ENCODE data around the gene MYPN.
"Not testable (repeated sequence)": the region's sequence is repeated elsewhere in the genome, so short reads cannot be mapped to it uniquely, and the experiment has no call there.

The MYPN gene

GRCh38 chr10:68237173-68237572 lies 127.9 kb downstream of the MYPN start:
- intact Hi-C loops (cut with DNase I; ENCODE audit: low total_unique reads): no loop called here
- Histone ChIP-seq H3K9me3 (no peaks in the 10 kb centered on the region), H3K27me3 (no peaks in the 10 kb centered on the region), H3K27ac (no peak overlapping the region), H3K4me1 (peaks cover 0 to under 1% (median 0%) of the 10 kb centered on the region in 4 donors), H3K36me3 (no peaks in the 10 kb centered on the region), H3K4me3 (no peak overlapping the region)
- TF ChIP-seq CTCF (IDR thresholded peaks at IDR 0.05): no peak
- no peak for DNase-seq

- no peak for DNase-seq
- no peak for TF ChIP-seq CTCF (IDR thresholded peaks at IDR 0.05)
- intact Hi-C loops (cut with DNase I; ENCODE audit: low total_unique reads): no loop called here
Observed at GRCh38 chr10:68238371-68238770, 129.1 kb downstream of the MYPN start.

GRCh38 chr10:68239069-68239468 lies 129.8 kb downstream of the MYPN start:
- H3K9me3 ChIP-seq: no peaks in the 10 kb centered on the region
- H3K36me3 ChIP-seq: no peaks in the 10 kb centered on the region
- no peak for TF ChIP-seq CTCF (IDR thresholded peaks at IDR 0.05)
- intact Hi-C loops (cut with DNase I; ENCODE audit: low total_unique reads): no loop called here
- H3K27ac ChIP-seq: no peak overlapping the region
- H3K27me3 ChIP-seq: no peaks in the 10 kb centered on the region
- H3K4me3 ChIP-seq: no peak overlapping the region
- DNase-seq: no peak
- H3K4me1 ChIP-seq: no peaks in the 10 kb centered on the region

More at GRCh38 chr10:68238371-68238770, 129.1 kb downstream of the MYPN start:
- no peak overlapping the region for H3K27ac ChIP-seq
- no peaks in the 10 kb centered on the region for H3K9me3 ChIP-seq
- no peaks in the 10 kb centered on the region for H3K27me3 ChIP-seq
- no peak overlapping the region for H3K4me3 ChIP-seq
- no peaks in the 10 kb centered on the region for H3K36me3 ChIP-seq
- H3K4me1 ChIP-seq: no peaks in the 10 kb centered on the region

GRCh38 chr10:68239596-68240150 lies 130.4 kb downstream of the MYPN start:
- no peak for DNase-seq
- TF ChIP-seq CTCF (IDR thresholded peaks at IDR 0.05): no peak
- Histone ChIP-seq H3K36me3 (no peaks in the 10 kb centered on the region), H3K9me3 (no peaks in the 10 kb centered on the region), H3K27ac (no peak overlapping the region), H3K4me3 (no peak overlapping the region), H3K27me3 (no peaks in the 10 kb centered on the region), H3K4me1 (no peaks in the 10 kb centered on the region)
- intact Hi-C loops (cut with DNase I; ENCODE audit: low total_unique reads): no loop called here

- Histone ChIP-seq H3K9me3 (no peaks in the 10 kb centered on the region), H3K4me3 (no peak overlapping the region), H3K27ac (no peak overlapping the region), H3K27me3 (no peaks in the 10 kb centered on the region), H3K4me1 (no peaks in the 10 kb centered on the region), H3K36me3 (no peaks in the 10 kb centered on the region)
- TF ChIP-seq CTCF (IDR thresholded peaks at IDR 0.05): no peak
- intact Hi-C loops (cut with DNase I; ENCODE audit: low total_unique reads): no loop called here
- DNase-seq: no peak
Observed at GRCh38 chr10:68242051-68242450, 132.8 kb downstream of the MYPN start.

DNA sequence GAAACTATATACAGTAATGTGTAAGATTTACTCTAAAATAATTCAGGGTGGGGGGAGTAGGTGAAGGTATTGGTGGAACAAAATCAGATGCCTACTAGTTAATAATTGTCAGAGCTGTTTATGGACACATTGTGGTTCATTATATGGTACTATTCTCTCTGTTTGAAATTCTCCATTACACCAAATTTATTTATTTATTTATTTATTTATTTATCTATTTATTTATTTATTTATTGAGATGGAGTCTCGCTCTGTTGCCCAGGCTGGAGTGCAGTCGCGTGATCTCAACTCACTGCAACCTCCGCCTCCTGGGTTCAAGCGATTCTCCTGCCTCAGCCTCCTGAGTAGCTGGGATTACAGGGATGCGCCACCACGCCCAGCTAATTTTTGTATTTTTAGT lies 137.1 kb downstream of the MYPN start:
- H3K9me3 ChIP-seq; H3K27ac ChIP-seq; H3K36me3 ChIP-seq; H3K4me1 ChIP-seq; DNase-seq; intact Hi-C loops (cut with DNase I; ENCODE audit: low total_unique reads); H3K4me3 ChIP-seq; H3K27me3 ChIP-seq: not testable (repeated sequence)
